ENCODE measurements around the gene HYDIN.
"Not testable (repeated sequence)": the region's sequence is repeated elsewhere in the genome, so short reads cannot be mapped to it uniquely, and the experiment has no call there.

The HYDIN gene

DNA sequence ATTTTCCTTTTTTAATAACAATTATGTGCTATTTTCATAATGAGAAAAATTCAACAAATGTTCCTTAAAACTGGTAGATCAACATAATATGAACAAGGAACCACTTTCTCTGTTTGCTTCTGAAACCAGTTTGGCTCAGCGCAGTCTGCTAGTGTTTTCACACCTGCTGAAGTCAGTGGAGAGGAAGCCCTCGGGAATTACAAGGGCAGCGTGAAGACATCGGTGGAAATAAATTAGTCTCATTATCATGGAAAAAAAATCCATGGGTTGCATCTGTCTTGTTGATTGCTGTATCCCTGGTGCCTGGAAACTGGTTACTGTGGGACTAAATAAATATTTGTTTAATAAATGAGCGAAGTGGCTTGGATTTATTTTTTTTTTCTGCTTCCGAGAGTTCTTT is 245.8 kb downstream of the HYDIN start:
- not testable (repeated sequence) for DNase-seq

DNA sequence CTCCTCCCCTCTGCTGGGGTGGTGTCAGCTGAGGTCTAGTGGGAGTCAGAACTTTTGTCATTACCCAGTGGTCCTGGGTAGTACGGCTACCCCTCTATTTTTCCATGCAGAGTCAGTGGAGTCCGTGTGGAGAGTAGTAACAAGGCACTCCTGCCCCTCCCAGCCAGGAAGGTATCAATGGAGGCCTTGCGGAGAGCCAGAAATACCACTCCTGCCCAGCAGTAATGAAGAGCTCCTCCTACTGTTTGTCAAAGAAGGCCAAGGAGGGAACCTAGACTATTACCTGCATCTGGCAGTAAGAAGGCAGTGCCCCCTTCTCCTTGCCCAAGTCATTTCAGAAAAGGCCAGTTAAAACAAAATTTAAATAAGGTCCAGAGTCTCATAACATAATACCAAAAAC is 262.2 kb downstream of the HYDIN start:
- not testable (repeated sequence) for DNase-seq

DNA sequence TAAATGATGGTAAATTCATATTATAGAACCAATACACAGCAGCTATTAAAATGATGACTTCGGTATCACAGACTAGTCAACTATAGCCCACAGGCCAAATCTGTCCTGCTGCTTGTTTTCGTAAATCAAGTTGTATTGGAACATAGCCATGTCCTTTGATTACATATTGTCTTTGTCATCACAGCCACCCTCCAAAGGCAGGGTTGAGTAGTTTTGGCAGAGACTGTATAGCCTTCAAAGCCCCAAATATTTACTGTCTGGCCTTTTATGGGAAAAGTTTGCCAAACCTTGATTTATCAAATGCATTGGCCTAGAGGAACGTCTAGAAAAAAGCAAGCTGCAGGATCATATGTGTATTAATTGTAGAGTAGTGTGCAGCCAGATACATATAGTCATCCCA is 270.4 kb downstream of the HYDIN start:
- not testable (repeated sequence) for DNase-seq

DNA sequence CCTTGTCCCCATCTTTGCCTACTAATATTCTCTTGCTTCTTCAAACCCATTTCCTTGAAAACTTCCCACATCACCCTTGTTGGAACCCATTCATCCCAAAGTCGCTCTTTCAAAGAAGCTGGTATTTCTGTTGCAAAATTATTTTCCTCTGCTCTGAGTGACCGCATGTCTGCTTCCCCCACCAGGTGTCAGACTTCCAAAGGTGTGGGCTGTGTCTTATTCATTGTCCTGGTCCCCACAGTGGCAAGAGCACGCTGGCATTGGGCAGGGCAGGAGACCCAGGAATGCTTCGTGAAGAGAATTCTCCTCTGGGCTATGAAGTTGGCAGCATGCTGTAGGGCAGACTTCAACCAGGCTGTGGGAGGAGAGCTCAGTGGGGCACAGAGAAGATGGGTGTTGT is 275.6 kb downstream of the HYDIN start:
- not testable (repeated sequence) for DNase-seq

DNA sequence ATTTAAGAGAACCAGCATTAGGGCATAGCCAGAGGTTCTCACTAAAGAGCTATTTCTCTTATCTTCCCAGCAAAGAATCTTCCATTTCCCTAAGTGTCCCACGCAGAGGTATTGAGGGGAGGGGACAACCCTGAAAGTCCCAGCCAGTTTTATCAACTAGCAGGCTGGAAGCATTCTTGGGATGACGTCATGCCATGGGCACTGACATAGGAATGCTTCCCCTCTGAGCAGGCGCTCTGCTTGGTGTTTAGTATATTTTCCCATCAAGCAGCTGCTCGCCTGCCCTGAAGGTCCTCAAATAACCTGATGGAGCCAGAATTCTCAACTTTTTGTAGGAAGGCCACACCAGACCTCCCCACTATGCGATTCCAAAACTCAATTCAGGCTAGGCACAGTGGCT is 276.7 kb downstream of the HYDIN start:
- DNase-seq, result not testable (repeated sequence)

DNA sequence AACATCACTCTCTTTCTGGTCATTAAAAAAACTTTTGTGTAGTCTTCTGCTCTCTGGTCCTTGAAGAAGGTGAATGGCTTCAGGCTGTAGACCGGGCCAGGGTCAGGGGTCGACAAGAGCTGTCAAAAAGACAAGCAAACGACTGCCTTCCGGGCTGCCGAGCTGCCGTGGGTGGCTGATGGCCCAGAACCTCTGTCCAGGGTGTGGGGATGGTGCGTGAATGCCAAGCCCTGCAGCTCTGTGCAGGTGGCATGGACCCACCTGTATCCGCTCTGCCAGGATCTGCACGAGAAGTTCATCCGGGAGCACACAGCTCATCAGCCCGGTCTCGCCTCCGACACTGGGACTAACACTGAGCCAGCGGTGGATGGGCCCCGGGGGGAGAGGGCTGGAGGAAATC is 287.0 kb downstream of the HYDIN start:
- DNase-seq, result not testable (repeated sequence)

- not testable (repeated sequence) for DNase-seq
Measured at GRCh38 chr16:70939690-70940359, 290.7 kb downstream of the HYDIN start.

DNA sequence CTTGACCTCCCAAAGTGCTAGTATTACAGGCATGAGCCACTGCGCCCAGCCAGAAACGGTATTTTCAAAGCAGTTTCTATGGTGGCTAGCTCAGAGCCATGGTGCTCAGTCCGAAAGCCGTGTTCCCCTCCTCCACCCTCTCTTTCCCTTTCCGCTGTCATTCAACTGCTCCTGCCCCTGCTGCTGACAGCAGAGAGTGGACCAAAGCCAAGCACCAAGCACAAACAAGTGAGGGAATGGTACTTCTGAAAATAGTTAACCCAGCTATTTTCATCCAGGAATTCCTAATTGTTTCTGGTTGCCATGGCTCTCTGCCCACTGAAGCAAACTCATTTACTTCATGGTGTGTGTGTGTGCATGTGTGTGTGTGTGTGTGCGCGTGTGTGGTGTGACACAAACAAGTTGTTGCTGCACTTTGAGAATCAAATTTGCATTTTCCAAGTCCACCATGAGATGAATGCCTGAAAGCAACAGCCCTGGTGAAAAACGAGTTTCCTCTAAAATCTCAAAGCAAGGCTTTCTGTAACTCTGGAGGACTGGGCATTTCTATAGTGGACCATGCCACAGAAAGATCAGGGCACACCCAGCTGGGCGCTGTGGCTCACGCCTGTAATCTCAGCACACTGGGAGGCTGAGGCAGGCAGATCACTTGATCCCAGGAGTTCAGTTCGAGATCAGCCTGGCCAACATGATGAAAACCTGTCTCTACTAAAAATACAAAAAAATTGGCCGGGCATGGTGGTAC is 293.6 kb downstream of the HYDIN start:
- DNase-seq, result not testable (repeated sequence)

DNA sequence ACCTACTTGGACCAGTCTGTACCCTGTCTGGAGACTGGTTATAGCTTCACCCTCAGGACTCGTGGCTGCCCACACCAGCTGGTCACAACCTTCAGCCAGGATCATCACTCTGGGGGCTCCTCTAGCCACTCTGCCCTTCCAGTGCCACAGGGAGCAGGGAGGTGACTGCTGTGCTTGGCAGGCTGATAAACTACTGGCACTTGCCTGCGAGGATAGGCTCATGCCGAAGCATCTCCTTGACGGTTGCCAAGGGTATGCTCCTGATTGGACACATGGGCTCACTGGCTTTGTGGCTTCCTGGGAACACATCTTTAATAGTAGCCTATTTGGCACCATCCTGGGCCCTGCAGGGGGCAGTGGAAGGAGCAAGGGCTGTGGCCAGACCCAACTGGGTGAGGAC is 295.2 kb downstream of the HYDIN start:
- DNase-seq, result not testable (repeated sequence)

DNA sequence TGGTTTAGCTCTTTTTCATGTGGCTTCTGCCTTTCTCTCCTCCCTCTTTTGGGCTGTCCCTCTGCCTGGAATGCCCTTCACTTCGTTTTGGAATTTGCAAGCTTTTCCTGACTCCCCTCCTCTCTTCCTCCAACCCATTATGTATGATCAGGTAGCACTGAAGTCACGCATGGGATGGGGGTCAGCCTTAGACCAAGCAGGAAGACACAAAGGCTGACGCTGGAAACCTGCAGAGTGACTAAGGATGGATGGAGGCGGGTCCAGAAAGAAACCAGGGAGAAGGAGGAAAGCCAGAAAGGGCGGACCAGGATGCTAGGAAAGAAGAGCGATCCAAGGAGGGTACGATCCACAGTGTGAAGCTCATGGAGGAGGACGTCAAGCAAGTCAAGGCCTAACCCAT is 296.8 kb downstream of the HYDIN start:
- not testable (repeated sequence) for DNase-seq

GRCh38 chr16:70930757-70931156 is 299.8 kb downstream of the HYDIN start:
- DNase-seq, result not testable (repeated sequence)

DNA sequence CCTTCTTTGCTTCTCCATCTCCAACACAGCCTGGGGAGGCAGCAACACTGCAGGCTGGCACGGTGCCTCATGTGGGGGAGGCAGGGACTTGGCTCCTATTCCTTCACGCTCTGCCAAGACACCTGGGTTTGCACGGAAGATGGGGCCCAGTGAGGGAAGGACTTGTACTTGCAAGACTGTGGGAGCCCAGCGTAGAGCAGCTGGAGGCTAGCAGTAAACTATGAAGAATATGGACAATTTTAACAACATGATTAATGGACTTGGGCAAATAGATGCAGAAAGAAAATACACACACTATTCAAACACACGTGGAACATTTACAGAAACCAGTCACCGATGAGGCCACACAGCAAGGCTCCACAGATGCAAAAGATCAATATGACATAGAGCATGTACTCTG is 308.4 kb downstream of the HYDIN start:
- not testable (repeated sequence) for DNase-seq

GRCh38 chr16:70920661-70921060 is 309.9 kb downstream of the HYDIN start:
- DNase-seq, result not testable (repeated sequence)

DNA sequence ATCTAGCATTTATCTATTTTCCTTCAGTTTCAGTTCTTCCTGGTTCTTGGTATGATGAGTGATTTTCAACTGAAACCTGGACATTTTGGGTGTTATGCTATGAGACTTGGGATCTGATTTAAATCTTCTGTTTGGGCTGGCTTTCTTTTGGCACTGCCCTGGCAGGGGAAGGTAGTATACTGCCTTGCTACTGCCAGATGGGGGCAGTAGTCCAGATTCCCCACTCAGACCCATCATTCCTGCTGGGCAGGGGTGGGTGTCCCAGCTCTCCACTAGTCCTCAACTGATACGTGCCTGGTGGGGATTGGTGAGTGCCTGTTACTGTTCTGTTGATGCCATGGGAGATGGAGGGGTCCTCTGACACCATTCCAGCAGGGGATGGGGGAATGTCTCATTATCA is 342.3 kb downstream of the HYDIN start:
- DNase-seq, result not testable (repeated sequence)

GRCh38 chr16:70884652-70885051 is 345.9 kb downstream of the HYDIN start:
- DNase-seq, result not testable (repeated sequence)

DNA sequence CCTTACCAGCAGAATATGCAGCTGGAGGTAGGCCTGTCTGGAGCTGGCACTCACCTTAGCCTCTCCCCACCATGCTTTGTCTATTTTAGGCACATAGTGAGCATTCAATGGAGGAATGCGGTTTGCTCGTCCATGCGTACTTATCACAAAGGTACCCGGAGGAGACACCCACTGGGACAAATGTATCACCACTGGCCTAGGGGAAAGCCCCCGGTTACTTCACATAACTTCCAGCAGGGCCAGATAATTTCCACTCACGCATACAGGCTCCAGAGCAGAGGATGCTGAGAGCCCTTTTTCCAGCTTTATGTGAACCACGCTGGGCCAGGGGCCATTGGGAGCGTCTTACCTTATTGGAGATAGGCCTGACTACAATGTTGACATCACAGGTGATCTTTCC is 348.2 kb downstream of the HYDIN start:
- not testable (repeated sequence) for DNase-seq

DNA sequence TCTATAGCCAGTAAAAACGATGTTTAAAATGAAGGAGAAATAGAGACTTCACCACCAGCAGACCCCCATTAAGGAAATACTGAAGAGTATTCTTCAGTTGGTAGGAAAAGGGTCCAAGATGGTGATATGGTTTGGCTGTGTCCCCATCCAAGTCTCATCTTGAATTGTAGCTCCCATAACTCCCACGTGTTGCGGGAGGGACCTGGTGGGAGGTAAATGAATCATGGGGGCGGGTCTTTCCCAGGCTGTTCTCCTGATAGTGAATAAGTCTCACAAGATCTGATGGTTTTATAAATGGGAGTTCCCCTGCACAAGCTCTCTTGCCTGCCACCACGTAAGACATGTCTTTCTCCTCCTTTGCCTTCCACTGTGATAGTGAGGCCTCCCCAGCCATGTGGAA is 352.6 kb downstream of the HYDIN start:
- DNase-seq, result not testable (repeated sequence)

GRCh38 chr16:70876442-70876841 is 354.1 kb downstream of the HYDIN start:
- DNase-seq, result not testable (repeated sequence)

DNA sequence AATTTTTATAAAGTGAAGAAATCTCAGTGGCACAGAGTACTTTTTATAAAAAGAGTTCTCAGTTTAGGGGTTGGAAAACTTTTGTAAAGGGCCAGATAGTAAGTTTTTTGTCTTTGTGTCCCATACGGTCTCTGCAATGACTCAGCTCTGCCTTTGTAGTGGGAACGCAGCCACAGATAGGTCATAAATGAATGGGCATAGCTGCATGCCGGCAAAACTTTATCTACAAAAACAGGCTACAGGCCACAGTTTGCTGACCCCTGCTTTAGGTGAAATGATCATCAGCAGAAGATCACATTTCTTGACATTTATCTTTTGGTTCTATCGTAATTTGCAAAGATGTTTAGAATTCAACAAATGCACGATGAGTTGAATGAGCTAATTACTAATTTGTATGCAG is 365.8 kb downstream of the HYDIN start:
- not testable (repeated sequence) for DNase-seq

DNA sequence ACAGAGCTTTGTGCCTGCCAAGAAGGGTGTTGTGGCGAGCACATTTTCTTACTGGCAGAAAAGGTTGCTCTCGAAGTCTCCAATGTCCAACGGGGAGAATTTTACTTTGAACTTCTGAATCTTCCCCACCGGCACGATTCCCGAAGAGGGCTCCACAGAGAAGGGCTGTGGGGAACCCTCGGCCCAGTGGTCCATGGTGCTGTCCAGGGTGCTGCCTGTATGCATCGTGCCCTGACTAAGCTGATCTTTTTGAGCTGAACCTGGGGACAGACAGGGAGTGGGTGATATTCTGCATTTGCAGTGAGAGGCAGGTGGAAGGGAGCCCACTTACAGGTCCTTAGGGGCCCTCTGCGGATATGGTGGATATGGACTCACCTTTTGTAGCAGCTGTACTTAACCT is 368.5 kb downstream of the HYDIN start:
- not testable (repeated sequence) for DNase-seq

DNA sequence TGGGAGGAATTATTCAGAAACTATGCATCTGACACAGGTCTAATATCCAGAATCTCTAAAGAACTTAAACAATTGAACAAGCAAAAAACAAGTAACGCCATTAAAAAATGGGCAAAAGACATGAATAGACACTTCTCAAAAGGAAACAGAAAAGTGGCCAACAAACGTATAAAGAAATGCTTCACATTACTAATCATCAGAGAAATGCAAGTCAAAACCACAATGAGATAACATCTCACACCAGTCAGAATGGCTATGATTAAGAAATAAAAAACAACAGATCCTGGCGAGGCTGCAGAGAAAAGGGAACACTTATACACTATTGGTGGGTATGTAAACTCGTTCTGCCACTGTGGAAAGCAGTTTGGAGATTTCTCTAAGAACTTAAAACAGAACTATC is 379.2 kb downstream of the HYDIN start:
- not testable (repeated sequence) for DNase-seq

GRCh38 chr16:70823498-70824118 is 406.9 kb downstream of the HYDIN start:
- not testable (repeated sequence) for DNase-seq

DNA sequence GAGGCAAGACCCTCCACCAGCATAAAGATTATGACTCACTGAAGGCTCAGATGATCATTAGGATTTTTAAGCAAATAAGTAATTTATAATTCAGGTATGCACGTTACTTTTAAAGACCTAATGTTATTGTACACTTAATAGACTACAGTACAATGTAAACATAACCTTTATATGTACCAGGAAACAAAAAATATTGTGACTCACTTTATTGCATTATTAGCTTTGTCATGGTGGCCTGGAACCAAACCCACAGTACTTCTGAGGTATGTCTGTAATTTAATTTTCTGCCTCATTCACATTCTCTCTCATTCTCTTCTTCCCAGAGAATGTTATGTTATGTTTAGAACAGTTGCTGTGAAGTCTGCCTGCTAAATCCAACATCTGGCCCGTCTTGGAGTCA is 407.8 kb downstream of the HYDIN start:
- not testable (repeated sequence) for DNase-seq

DNA sequence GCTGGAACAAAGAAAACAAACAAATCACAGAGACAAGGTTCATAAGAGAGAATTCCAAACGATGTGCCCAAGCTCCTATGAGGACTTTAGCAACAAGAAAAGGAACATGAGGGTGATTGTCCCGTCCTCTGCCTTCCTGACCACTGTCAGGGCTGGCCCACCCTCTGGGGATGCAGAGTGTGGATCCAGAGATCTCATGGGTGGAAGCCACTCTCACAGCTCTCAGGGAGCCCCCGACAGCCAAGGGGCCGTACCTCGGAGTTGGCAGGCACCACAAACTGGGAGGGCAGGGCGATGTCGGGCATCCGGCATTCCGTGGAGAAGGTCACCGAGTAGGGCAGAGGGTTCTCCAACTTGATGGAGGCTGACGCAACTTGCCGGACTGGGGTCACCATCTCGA is 412.4 kb downstream of the HYDIN start:
- not testable (repeated sequence) for DNase-seq
